Measurements from ENCODE around the gene ATP12A.

Gene ATP12A

GRCh38 chr13:24738366-24738847 lies 58.2 kb downstream of the ATP12A start:
- no peak for DNase-seq

DNA sequence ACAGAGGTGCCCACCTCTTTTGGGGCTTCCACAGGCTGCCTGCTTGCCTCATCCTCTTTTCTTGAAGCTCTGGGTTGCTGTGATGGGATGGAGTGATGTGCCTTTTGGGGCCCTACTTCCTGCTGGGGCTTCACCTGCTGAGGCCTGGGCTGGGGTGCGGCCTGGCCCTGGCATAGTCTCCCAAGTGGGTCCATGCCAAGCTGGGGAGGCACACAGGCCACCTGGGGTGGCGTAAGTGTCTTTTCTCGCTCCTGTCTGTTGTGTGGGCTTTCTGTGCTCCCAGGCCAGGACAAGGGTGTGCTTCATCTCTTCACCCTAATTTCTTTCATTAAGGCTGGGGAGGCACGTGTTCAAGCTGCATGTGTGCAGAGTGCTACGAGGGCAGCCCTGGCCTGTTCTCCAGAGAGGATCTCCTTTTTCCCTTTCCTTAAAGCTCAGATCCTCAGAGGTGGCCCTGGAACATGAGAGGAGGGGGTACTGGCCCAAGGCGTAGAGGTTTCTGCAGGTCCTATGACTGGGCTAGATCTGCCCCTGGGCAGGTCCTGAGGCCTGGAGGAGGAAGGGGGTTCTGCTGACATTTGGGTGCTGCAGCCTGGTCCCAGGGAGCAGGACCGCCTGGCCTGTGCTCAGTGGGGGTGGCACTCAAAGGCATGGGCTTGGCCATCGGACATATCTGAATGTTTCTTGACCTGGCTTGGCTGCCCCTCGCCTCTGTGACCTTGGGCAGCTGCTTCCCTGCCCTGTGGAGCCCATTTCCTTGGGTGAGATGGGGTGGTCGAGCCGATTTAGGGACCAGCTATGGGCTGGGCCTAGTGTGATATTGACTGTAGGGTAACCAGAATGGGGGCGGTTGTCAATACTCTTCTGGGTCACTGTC lies 60.0 kb downstream of the ATP12A start:
- DNase-seq = no peak

- DNase-seq = no peak
Measured at GRCh38 chr13:24741016-24741662, 60.9 kb downstream of the ATP12A start.

- no peak for DNase-seq
Measured at GRCh38 chr13:24741791-24742190, 61.6 kb downstream of the ATP12A start.

GRCh38 chr13:24742294-24742693 lies 62.1 kb downstream of the ATP12A start:
- no peak for DNase-seq

GRCh38 chr13:24742977-24743376 lies 62.8 kb downstream of the ATP12A start:
- DNase-seq = no peak

DNA sequence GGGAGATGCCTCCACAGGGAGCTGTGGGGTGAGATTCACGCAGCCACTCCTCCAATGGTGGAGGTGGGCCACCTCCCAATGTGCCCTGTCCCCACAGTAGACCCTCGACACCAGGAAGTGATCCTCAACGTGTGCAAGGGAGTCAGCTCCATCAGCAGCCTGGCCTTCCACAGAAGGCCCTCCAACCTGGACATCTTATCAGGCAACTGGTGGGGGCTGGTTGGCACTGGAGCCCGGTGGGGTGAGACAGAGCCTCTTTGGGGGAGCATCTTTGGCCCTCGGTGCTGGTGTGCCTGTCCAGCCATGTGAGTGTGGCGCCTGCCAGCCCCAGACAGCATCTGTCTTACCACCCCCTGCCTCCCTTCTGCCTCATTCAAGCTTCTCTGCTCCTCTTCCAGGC lies 64.0 kb downstream of the ATP12A start:
- DNase-seq = no peak

DNA sequence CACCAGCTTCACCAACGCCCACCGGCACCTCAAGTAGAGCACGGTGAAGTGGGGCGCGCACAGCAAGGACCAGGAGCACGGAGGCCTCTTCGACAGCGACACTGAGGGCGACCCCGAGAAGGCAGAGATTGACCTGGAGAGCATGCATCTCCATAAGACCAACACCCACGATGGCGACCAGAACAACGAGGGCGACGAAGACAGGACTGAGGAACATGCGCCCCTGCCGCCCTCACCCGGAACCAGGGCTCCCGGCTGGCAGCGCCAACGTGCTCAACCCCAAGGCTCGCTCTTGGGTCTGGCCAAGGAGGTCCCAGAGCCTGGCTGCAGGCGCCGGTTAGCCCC lies 65.3 kb downstream of the ATP12A start:
- no peak for DNase-seq

DNA sequence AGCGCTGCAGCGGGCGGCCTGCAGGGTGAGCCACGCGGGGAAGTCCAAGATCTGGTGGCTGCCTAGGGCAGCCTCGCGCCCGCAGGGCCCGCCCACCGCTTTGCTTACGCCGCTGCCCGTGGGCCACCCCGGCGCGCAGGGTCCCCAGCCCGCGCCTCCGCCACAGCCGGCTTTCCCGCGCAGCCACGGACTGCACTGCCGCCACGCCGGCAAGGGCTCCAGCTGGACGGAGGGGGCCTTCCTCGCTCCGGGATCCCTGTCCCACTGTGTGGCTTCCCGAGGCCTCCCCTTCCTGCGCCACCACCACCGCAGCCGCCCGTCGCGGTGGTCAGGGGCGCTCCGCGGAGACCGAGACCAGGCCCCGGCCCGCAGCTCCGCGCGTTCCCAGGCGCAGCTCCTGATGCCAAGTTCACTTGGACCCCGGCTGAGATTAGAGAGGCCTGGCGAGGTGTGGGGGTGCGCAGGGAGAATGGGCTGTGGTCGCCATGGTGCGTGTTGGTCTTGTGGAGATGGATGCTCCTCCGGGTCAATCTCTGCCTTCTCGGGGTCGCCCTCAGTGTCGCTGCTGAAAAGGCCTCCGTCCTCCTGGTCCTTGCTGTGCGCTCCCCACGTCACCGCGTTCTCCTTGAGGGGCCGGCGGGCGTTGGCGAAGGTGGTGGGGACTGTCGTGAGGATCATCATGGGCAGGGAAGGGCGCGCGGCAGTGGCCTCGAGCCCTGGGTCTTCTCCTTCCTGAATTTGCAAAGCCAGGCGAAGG lies 65.8 kb downstream of the ATP12A start:
- DNase-seq = no peak

DNA sequence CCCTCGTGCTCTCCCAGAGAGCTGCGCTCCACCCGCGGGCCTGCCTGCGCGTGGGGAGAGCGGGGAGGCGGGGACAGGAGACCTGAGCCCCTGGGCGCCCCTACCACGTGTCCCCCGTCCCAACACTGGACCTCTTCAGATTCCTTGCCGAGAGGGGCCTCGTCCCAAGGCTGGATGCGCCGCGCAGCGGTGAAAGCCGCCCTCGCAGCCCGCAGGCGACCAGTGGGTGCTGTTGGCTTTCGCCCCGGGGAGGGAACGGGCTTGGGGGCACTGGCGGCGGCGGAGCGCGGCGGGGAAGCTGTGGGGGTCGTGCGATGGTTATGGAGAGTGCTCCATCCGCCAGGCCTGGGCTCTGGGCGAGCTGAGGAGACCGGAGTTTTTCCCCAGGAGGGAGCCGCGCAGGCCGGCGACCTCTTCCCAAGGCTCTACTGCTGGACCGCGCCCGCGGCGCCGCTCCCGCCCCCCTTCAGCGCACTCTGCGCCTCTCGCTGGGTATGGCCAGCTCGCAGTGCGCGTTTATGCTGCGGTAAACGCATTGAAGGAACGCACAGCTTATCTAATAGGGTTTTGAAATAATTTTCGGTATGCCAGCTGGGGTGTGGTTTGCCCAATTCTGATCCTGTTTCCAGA lies 66.5 kb downstream of the ATP12A start:
- no peak for DNase-seq

GRCh38 chr13:24747248-24748060 lies 67.2 kb downstream of the ATP12A start:
- DNase-seq = no peak

DNA sequence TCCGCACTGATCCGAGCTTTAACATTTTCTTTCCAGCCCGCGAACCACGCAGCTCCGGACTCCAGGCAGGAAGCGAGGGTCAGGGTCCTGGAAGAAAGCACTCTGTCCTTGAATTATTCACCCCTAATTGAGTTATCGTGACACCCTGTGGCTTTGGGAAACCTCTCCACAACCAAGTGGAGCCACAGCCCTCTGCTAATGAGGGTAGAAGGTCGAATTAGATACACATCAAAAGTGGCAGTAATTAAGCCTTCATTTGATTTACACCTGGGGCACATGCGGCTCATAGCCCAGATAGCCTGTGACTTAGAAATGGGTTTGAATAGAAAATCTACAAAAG lies 67.8 kb downstream of the ATP12A start:
- no peak for DNase-seq

DNA sequence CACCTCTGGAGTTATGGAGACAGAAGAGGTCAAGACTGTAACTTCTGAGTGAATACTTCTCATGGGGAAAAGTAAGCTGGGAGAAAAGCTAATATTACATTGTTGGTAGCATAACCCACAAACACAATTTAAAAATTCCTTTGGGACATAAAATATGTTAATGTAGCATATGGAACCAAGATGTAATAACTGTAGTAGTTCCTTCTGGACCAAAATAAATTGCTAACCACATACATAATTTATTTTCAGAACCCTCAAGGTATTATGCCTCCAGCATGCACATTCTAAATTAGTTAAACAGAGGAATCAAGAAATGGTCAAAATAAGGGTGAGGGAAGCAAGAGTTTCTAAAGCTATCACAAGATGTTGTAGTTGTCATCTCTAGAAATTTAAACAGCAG lies 79.0 kb downstream of the ATP12A start:
- DNase-seq = no peak
